Gastroesophageal sphincter (tissue), 3 donors: ENCODE results near the gene WNT7A.

ENCODE experiments used
- EP300 ChIP-seq: sonication (generic); formaldehyde crosslinking; IDR thresholded peaks from one replicate; pipeline ENCODE4 v1.6.1; 2017; ENCODE audit warnings: antibody characterized with exemption, mild to moderate bottlenecking
- POLR2A ChIP-seq, 2 donors: fragments of 450-650 bp; IDR thresholded peaks; one replicate each; pipeline ENCODE4 v1.6.1; 2017; ENCODE audit warnings: antibody characterized with exemption in 2 of 2, mild to moderate bottlenecking in 2 of 2, moderate library complexity in 1 of 2
- POLR2AphosphoS5 ChIP-seq: sonication (generic); formaldehyde crosslinking; IDR thresholded peaks from one replicate; pipeline ENCODE4 v1.6.1; 2017; ENCODE audit warnings: antibody characterized with exemption
- TF ChIP-seq, protein P1 (sequence below), 4 experiments: fragments of 200-600 bp in 2 of 4; fragments of 450-650 bp in 2 of 4; sonication (generic) in 1 of 4; IDR thresholded peaks; one replicate each; pipeline ENCODE4 v1.5.1; 2017 to 2019; ENCODE audit warnings: antibody characterized with exemption in 4 of 4, mild to moderate bottlenecking in 2 of 4, moderate library complexity in 2 of 4

DNA sequence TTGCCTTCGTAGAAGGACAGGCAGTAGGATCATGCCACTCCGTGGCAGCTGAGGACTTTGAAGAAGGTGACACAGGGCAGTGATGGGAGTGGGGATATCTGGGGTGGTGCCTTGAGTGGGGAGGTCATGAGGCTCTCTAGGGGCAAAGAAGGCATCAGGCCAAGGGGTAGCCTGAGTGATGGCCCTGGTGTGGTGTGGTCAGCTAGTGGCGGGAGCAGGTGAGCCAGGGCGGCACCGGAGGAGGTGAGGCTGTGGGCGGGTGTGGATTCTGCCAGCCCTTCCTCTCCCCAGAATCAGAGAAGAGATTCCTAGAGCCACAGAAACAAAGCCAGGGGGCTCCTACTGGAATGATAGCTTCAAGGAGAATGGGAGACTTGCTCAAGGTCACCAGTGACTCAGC lies 18.4 kb downstream of the WNT7A start:
- TF ChIP-seq POLR2AphosphoS5 (no peak), POLR2A (IDR thresholded peaks at IDR 0.05) (no peak), EP300 (no peak)
- TF ChIP-seq, protein P1, sequence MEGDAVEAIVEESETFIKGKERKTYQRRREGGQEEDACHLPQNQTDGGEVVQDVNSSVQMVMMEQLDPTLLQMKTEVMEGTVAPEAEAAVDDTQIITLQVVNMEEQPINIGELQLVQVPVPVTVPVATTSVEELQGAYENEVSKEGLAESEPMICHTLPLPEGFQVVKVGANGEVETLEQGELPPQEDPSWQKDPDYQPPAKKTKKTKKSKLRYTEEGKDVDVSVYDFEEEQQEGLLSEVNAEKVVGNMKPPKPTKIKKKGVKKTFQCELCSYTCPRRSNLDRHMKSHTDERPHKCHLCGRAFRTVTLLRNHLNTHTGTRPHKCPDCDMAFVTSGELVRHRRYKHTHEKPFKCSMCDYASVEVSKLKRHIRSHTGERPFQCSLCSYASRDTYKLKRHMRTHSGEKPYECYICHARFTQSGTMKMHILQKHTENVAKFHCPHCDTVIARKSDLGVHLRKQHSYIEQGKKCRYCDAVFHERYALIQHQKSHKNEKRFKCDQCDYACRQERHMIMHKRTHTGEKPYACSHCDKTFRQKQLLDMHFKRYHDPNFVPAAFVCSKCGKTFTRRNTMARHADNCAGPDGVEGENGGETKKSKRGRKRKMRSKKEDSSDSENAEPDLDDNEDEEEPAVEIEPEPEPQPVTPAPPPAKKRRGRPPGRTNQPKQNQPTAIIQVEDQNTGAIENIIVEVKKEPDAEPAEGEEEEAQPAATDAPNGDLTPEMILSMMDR (IDR thresholded peaks at IDR 0.05) = no peak
